Psoas muscle (tissue), 8 donors: ENCODE data around the gene GFPT1. TPM values are rescaled to one million over a fixed set of nuclear protein-coding genes. Genes with fewer than 3 reads are reported as not detected.

Source experiments
- ATAC-seq, 4 donors: fragments of 200-7000 bp; cut with Tn5 transposase; one replicate each; pipeline ENCODE4 v1.9.1; 2020; ENCODE audit warnings: moderate library complexity in 3 of 4, mild to moderate bottlenecking in 2 of 4
- DNase-seq, 2 donors: peaks; one replicate each; pipeline ENCODE4 v3.0.0-alpha.2; 2020
- H3K27ac ChIP-seq: fragments of 200-600 bp; one replicate; pipeline ENCODE4 v1.8.0; 2022
- H3K27me3 ChIP-seq, 3 donors: fragments of 200-600 bp in 1 of 3; one replicate each; pipeline versions ENCODE4 v1.6.1 to v1.8.0; 2013 to 2022; ENCODE audit warnings: low read length in 2 of 3, mild to moderate bottlenecking in 2 of 3, moderate library complexity in 1 of 3; ENCODE audit not compliant: insufficient read depth in 3 of 3
- H3K36me3 ChIP-seq, 2 donors: fragments of 200-600 bp in 1 of 2; one replicate each; pipeline versions ENCODE4 v1.6.1 to v1.8.0; 2013 to 2022; ENCODE audit warnings: low read depth in 1 of 2, mild to moderate bottlenecking in 1 of 2, moderate library complexity in 1 of 2; ENCODE audit not compliant: insufficient read depth in 1 of 2
- H3K4me1 ChIP-seq: fragments of 200-600 bp; one replicate; pipeline ENCODE4 v1.8.0; 2022
- H3K4me3 ChIP-seq: fragments of 200-600 bp; one replicate; pipeline ENCODE4 v1.8.0; 2022; ENCODE audit warnings: mild to moderate bottlenecking
- H3K9me3 ChIP-seq: fragments of 200-600 bp; one replicate; pipeline ENCODE4 v1.8.0; 2022
- CTCF ChIP-seq: fragments of 200-600 bp; IDR thresholded peaks from one replicate; pipeline ENCODE4 v1.8.0; 2022; ENCODE audit warnings: antibody characterized with exemption
- WGBS, 3 donors: extraction: QIAGEN DNeasy Blood & Tissue Kit; methylation state at CpG; one replicate each; pipeline versions ENCODE4 v1.1.6 to v1.1.7; 2013; 5-methylcytosine and 5-hydroxymethylcytosine counted together
- intact Hi-C, 2 donors: fragments of 100-400 bp; cut with DNase I; formaldehyde crosslinking; loops; one replicate each; pipeline versions ENCODE4 v1.11.0 to v1.14.2; 2022
- polyA plus RNA-seq, 3 donors: library from polyadenylated mRNA; stranded (reverse); fragments of 200-250 nt; gene quantifications; one replicate each; pipeline ENCODE4 v1.2.3, GENCODE V29; 2013
- total RNA-seq, 4 donors: library from RNA; stranded (reverse); fragmentation: NEBNext Ultra II Directional in 2 of 4; extraction: Animal tissue kit (Norgen Biotek cat#: 25700) in 2 of 4; gene quantifications; one replicate each; pipeline versions ENCODE4 v1.2.1 to v1.2.4, GENCODE V29; 2021 to 2023
- donor health status: healthy with polysubstance abuse.
- donor health status: DM: no; HTN: no; CAD: no; lungs with moderate emphysema.
- donor health status: Bipolar disorder and iron deficiency.
- donor health status: healthy.
- donor health status: DM: yes; HTN: yes; CAD: no.
- donor health status: DM: no; HTN: no; CAD: no.
- donor health status: DM: no; HTN: no; CAD: no.
- donor health status: DM: yes; HTN: yes; CAD: no.

The GFPT1 gene
- total and polyA plus RNA-seq, 7 donors = 5.7 to 34.5 (median 19.8) TPM

GRCh38 chr2:69382547-69382946, 4.5 kb downstream of the GFPT1 start:
- intact Hi-C loops = no loop called here
- ATAC-seq (no peak), DNase-seq (no peak)
- TF ChIP-seq CTCF = no peak
- H3K27me3 ChIP-seq = no peaks in the 10 kb centered on the region
- H3K36me3 ChIP-seq = no peaks in the 10 kb centered on the region
- no peaks in the 10 kb centered on the region for H3K9me3 ChIP-seq
- WGBS, 3 donors = 86 to 89% (median 88%) methylated on average over 2 of the region's 2 CpGs
- no peak overlapping the region for H3K27ac ChIP-seq
- peaks cover 5% of the 10 kb centered on the region for H3K4me1 ChIP-seq
- H3K4me3 ChIP-seq = no peak overlapping the region

GRCh38 chr2:69381337-69381737, 5.7 kb downstream of the GFPT1 start:
- ATAC-seq = peak in 1 of 4 donors; percentile 25
- Histone ChIP-seq H3K9me3 (no peaks in the 10 kb centered on the region), H3K27me3 (no peaks in the 10 kb centered on the region), H3K27ac (no peak overlapping the region), H3K4me1 (peaks cover 5% of the 10 kb centered on the region), H3K36me3 (no peaks in the 10 kb centered on the region), H3K4me3 (no peak overlapping the region)
- DNase-seq = no peak
- intact Hi-C loops = no loop called here
- WGBS, 3 donors = 88 to 100% (median 98%) methylated on average over 1 of the region's 1 CpG
- TF ChIP-seq CTCF = no peak

GRCh38 chr2:69380072-69380917, 6.7 kb downstream of the GFPT1 start:
- intact Hi-C loops = no loop called here
- TF ChIP-seq CTCF = no peak
- Histone ChIP-seq H3K27me3 (no peaks in the 10 kb centered on the region), H3K36me3 (no peaks in the 10 kb centered on the region), H3K27ac (no peak overlapping the region), H3K9me3 (no peaks in the 10 kb centered on the region), H3K4me1 (no peaks in the 10 kb centered on the region), H3K4me3 (no peak overlapping the region)
- DNase-seq (no peak), ATAC-seq (no peak)
- WGBS, 3 donors = 94 to 96% (median 95%) methylated on average over 12 of the region's 12 CpGs

GRCh38 chr2:69376403-69376802, 10.6 kb downstream of the GFPT1 start:
- TF ChIP-seq CTCF = no peak
- intact Hi-C loops = loop anchor here in 1 of 2 donors (10.0 kb wide), 1 partner anchor 338 kb away; no protein-coding TSS in a partner anchor
- ATAC-seq = peak in 1 of 4 donors; percentile 18
- Histone ChIP-seq H3K9me3 (no peaks in the 10 kb centered on the region), H3K4me1 (no peaks in the 10 kb centered on the region), H3K36me3 (peaks cover 0 to 20% of the 10 kb centered on the region in 2 donors), H3K27me3 (no peaks in the 10 kb centered on the region), H3K27ac (no peak overlapping the region), H3K4me3 (no peak overlapping the region)
- no peak for DNase-seq
- 86 to 91% (median 87%) methylated on average over 6 of the region's 6 CpGs for WGBS, 3 donors
